GM18868 (cell line): ENCODE results near the gene SEC63.

ENCODE experiments used
- ATAC-seq: cut with Tn5 transposase; IDR thresholded peaks from one replicate; pipeline ENCODE4 v1.9.1; 2021; ENCODE audit warnings: mild to moderate bottlenecking, moderate library complexity; ENCODE audit not compliant: unreplicated experiment

SEC63 gene

DNA sequence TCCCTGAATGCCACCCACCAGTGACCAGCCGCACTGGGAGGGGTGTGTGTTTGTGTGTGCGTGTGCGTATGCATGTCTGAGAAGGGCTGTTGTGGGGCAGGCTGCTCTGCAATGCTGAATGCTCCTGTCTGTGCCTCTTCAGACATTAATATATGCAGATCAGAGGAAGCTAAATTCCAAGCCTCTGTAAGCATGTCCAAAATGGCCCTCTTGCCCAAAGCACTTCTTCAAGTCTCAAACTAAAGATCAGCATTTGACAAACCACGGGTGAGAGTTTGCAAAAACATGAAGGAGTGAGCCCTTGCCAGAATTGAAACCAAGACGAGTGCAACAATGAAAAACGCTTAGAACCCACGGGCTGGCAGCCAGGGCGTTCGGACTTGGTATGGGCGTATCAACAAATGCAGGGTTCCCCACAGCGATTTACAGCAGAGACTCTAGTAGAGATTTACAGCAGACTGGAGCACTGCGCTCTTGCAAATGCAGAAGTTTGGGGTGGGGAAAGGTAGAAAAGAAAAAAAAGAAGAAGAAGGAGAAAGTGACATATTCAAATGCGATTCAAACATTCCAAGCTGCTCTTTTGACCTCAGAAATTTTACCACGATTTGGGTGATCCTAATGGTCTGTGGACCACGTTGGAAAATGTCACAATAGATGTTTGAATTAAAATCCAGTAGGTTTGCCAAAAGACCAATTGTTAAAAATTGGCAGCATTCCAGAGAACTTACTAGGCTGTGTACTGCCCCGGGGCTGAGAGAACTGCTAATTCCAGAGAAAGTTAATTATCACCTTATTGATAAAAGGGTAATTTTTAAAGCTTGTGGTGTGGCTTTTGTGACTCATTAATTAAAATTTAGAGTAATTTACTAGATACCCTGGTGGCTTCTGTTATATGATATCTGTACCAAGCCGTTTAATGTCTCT lies 137.4 kb downstream of the SEC63 start:
- no peak for ATAC-seq

DNA sequence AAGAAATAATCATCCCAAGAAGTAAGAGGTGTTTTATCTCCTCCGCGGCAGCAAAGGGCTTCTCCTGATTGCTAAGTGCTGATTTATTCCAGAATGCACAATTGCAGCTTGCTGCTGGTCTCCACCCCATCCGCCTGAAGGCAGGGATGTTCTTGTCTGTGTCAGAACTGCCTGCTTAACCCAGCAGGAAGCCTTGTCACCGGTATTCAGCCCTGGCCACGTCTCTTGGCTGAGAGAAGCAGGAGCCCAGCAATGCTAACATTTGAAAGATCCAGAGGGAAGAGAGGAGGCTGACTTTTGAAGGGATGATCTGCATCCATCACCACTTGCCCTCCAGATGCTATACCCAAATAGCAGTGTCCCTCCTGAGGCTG lies 138.1 kb downstream of the SEC63 start:
- ATAC-seq, result no peak

DNA sequence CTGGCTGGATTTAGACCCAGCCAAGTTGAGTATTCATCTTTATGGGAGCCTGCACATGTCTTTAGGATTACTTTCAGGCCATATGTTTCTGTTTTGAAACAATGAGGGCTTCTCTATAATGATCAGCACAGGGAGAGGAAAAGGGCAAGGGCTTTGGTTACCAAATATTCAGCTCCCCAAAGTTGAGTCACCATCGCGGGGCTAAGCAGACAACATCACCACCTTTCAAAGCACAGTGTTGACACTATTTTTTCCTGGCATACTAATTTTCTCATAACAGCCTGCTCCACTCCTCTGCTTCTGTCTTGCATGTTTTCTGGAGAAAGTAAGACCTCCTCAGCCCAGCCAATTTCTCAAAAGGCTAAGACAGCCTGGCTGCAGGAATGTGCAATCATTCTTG lies 138.8 kb downstream of the SEC63 start:
- no peak for ATAC-seq

DNA sequence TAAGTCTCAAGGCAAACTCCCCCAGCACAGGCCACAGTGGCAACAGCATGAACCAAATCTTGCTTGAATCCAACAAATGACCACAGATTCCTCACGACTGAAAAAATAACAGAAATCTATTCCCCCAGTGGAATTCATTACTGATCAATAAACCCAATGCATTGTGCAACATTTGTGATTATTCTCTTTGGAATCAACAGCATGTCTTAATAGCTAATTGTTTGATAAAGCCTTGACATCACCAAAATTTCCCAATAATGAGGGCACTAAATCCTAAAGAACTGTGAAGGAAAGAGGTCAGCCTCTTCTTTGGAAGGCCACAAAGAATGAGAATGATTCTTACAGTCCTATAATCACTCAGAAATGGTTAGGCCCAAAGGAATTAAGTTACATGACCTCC lies 139.7 kb downstream of the SEC63 start:
- no peak for ATAC-seq

DNA sequence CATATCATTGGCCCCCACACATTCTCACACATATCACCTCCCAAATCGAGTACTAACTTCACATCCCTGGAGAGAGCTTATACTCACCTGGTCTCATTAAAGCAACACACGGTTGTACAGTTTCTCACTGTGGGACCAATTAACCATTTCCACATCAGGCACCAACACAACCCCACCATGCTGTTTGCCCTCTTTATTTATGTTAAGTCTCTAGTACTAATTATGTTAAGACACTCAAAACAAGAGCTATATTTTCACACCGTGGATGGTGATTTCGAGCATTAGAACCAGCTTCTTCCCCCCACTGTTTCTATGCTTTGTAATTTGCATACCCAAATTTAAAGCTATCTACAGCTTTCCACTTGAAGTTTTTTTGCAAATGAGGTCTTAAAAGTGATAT lies 140.2 kb downstream of the SEC63 start:
- no peak for ATAC-seq
